A549 treated with GW870086 at 1 μM for 4 hours (cell line): ENCODE measurements around the gene PGM1. TPM values are rescaled to one million over a fixed set of nuclear protein-coding genes. Genes with fewer than 3 reads are reported as not detected.

Experiments
- total RNA-seq: library from RNA; stranded (reverse); fragments of 200-300 nt; extraction: Qiagen RNA extraction; gene quantifications from 5 replicates; pipeline ENCODE4 v1.2.3, GENCODE V29; 2022; ENCODE audit warnings: low read depth

Gene PGM1
- 32.8 to 39.0 TPM (median 37.3 TPM) in 5 replicates for total RNA-seq

GRCh38 chr1:63593303-63593885 lies at the start of gene PGM1:
TSS of gene PGM1 (plus strand) at chr1:63593411. CDS start at chr1:63593489, 78 bp downstream.

Other genes with a start within 250 kb of the PGM1 start
- 4.0 to 6.4 TPM (median 5.3 TPM) in 5 replicates for gene ALG6, start 225.8 kb upstream of the PGM1 start, total RNA-seq
- 24.5 to 27.6 TPM (median 26.1 TPM) in 5 replicates for gene ITGB3BP, start 70.2 kb upstream of the PGM1 start, total RNA-seq
- gene EFCAB7, start 69.9 kb upstream of the PGM1 start, total RNA-seq: 1.8 to 3.1 TPM (median 2.8 TPM) in 5 replicates
- 8.3 to 12.3 TPM (median 10.7 TPM) in 5 replicates for gene ROR1, start 180.6 kb downstream of the PGM1 start, total RNA-seq